ENCODE data around the gene ATXN2. TPM values are rescaled to one million over a fixed set of nuclear protein-coding genes. Genes with fewer than 3 reads are reported as not detected.

The ATXN2 gene
- total and polyA plus RNA-seq, 3 donors from 2014 or later: 61.4 to 165 (median 145) TPM

- no peaks in the 10 kb centered on the region for H3K4me1 ChIP-seq
- no peaks in the 10 kb centered on the region for H3K27me3 ChIP-seq
- peak; percentile 11 for DNase-seq
- H3K4me3 ChIP-seq: no peak overlapping the region
- intact Hi-C loops (cut with DNase I; ENCODE audit: low total_unique reads): no loop called here
- H3K9me3 ChIP-seq: no peaks in the 10 kb centered on the region
- TF ChIP-seq CTCF (IDR thresholded peaks at IDR 0.05) (no peak), POLR2A (IDR thresholded peaks at IDR 0.05) (no peak)
- 90 to 98% methylated on average over 8 to 9 of the region's 9 CpGs for WGBS, 2 donors
- H3K27ac ChIP-seq: no peak overlapping the region
- no peaks in the 10 kb centered on the region for H3K36me3 ChIP-seq (ENCODE audit: low read depth, missing control alignments)
Measured at GRCh38 chr12:111457071-111457470, 142.0 kb downstream of the ATXN2 start.

GRCh38 chr12:111455448-111456320, 143.4 kb downstream of the ATXN2 start:
- no peaks in the 10 kb centered on the region for H3K36me3 ChIP-seq (ENCODE audit: low read depth, missing control alignments)
- H3K4me1 ChIP-seq: peaks cover 3% of the 10 kb centered on the region
- no peaks in the 10 kb centered on the region for H3K27me3 ChIP-seq
- H3K27ac ChIP-seq: no peak overlapping the region
- TF ChIP-seq POLR2A (IDR thresholded peaks at IDR 0.05) (no peak), CTCF (IDR thresholded peaks at IDR 0.05) (no peak)
- WGBS, 2 donors: 87 to 89% methylated on average over 15 of the region's 15 CpGs
- H3K4me3 ChIP-seq: no peak overlapping the region
- H3K9me3 ChIP-seq: no peaks in the 10 kb centered on the region
- intact Hi-C loops (cut with DNase I; ENCODE audit: low total_unique reads): no loop called here
- peak; percentile 15 for DNase-seq

GRCh38 chr12:111454716-111455447, 144.2 kb downstream of the ATXN2 start:
- WGBS, 2 donors: 78 to 87% methylated on average over 8 to 11 of the region's 11 CpGs
- Histone ChIP-seq H3K4me1 (peaks cover 8% of the 10 kb centered on the region), H3K9me3 (no peaks in the 10 kb centered on the region), H3K36me3 (ENCODE audit: low read depth, missing control alignments) (no peaks in the 10 kb centered on the region), H3K4me3 (no peak overlapping the region), H3K27ac (no peak overlapping the region), H3K27me3 (no peaks in the 10 kb centered on the region)
- TF ChIP-seq CTCF (IDR thresholded peaks at IDR 0.05) (no peak), POLR2A (IDR thresholded peaks at IDR 0.05) (no peak)
- intact Hi-C loops (cut with DNase I; ENCODE audit: low total_unique reads): no loop called here
- peak; percentile 9 for DNase-seq

- Histone ChIP-seq H3K27me3 (no peaks in the 10 kb centered on the region), H3K36me3 (ENCODE audit: low read depth, missing control alignments) (no peaks in the 10 kb centered on the region), H3K4me3 (no peak overlapping the region), H3K4me1 (peaks cover 12% of the 10 kb centered on the region), H3K27ac (no peak overlapping the region), H3K9me3 (no peaks in the 10 kb centered on the region)
- intact Hi-C loops (cut with DNase I; ENCODE audit: low total_unique reads): no loop called here
- 60 to 82% methylated on average over 4 of the region's 4 CpGs for WGBS, 2 donors
- DNase-seq: peak; percentile 14
- TF ChIP-seq POLR2A (IDR thresholded peaks at IDR 0.05) (no peak), CTCF (IDR thresholded peaks at IDR 0.05) (no peak)
Measured at GRCh38 chr12:111454311-111454710, 144.8 kb downstream of the ATXN2 start.
